ENCODE measurements around the gene ZEB2. TPM values are rescaled to one million over a fixed set of nuclear protein-coding genes. Genes with fewer than 3 reads are reported as not detected.

ZEB2 gene
- total RNA-seq, 1 donor from 2014 or later: 108 TPM

DNA sequence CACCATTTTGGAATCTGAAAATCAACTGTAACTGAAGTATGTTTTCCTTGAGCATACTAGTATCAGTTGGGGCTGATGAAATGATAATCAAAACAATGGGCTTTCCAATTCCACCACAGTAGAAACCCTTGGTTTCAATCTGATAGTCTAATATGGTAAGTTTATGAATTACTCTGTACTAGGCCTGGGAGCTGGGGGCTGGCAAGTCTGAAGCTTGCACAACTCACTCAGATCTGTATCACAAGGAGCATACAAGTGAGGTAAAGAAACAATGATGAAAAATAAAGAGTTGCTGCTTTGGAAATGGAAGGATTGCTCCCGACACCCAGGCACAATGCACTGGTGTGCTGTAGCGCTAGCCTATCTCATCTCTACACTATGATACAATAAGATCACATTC, 19.4 kb downstream of the ZEB2 start:
- Histone ChIP-seq H3K4me1 (ENCODE audit: control insufficient read depth in 3 of 3, insufficient read depth in 3 of 3, low read length in 3 of 3) (peaks cover 11 to 42% (median 35%) of the 10 kb centered on the region in 3 donors), H3K4me3 (ENCODE audit: low read length in 3 of 3) (no peak overlapping the region), H3K27me3 (ENCODE audit: control insufficient read depth in 3 of 3, insufficient read depth in 3 of 3, low read length in 3 of 3) (no peaks in the 10 kb centered on the region), H3K36me3 (ENCODE audit: control insufficient read depth in 3 of 3, insufficient read depth in 3 of 3, low read length in 3 of 3) (no peaks in the 10 kb centered on the region), H3K9me3 (ENCODE audit: control insufficient read depth in 3 of 3, low read length in 3 of 3) (no peaks in the 10 kb centered on the region), H3K27ac (ENCODE audit: low read depth, low read length) (no peak overlapping the region), H3K9ac (ENCODE audit: low read depth in 1 of 3, low read length in 3 of 3) (no peak overlapping the region)

GRCh38 chr2:144498277-144498676, 21.6 kb downstream of the ZEB2 start:
- Histone ChIP-seq H3K9me3 (ENCODE audit: control insufficient read depth in 3 of 3, low read length in 3 of 3) (no peaks in the 10 kb centered on the region), H3K36me3 (ENCODE audit: control insufficient read depth in 3 of 3, insufficient read depth in 3 of 3, low read length in 3 of 3) (no peaks in the 10 kb centered on the region), H3K4me3 (ENCODE audit: low read length in 3 of 3) (no peak overlapping the region), H3K9ac (ENCODE audit: low read depth in 1 of 3, low read length in 3 of 3) (no peak overlapping the region), H3K4me1 (ENCODE audit: control insufficient read depth in 3 of 3, insufficient read depth in 3 of 3, low read length in 3 of 3) (peaks cover 4 to 32% (median 31%) of the 10 kb centered on the region in 3 donors), H3K27me3 (ENCODE audit: control insufficient read depth in 3 of 3, insufficient read depth in 3 of 3, low read length in 3 of 3) (no peaks in the 10 kb centered on the region), H3K27ac (ENCODE audit: low read depth, low read length) (no peak overlapping the region)

DNA sequence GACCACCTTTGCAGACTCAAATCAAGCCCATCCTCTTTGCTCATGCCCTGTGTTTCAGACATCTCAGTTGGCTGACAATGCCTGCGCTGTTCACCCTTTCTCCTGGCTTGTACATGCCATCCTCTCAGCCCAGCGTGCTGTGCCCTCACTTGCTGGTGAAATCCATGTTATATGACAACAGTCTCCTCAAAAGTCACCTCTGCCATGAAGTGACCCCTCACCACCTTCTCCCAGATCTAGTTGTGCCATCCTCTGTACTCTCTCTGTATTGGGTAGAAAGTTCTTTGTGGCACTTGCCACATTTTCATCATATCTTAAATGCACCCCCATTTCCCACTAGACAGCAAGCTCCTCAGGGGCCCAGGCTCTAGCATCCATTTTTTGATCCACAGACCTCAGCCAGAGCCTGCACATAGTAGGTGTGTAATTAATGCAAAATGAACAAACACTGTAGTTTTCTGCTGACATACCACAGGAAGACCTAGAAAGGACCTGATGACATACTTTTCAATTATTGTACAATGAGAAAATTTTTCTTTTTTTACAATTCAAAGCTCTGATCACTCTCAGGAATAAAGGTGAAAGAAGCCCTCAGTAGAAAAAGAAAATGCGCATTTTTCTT, 22.8 kb downstream of the ZEB2 start:
- H3K27ac ChIP-seq (ENCODE audit: low read depth, low read length): no peak overlapping the region
- H3K4me3 ChIP-seq (ENCODE audit: low read length in 3 of 3): no peak overlapping the region
- H3K27me3 ChIP-seq (ENCODE audit: control insufficient read depth in 3 of 3, insufficient read depth in 3 of 3, low read length in 3 of 3): no peaks in the 10 kb centered on the region
- H3K4me1 ChIP-seq (ENCODE audit: control insufficient read depth in 3 of 3, insufficient read depth in 3 of 3, low read length in 3 of 3): peaks cover 6 to 26% (median 25%) of the 10 kb centered on the region in 3 donors
- H3K36me3 ChIP-seq (ENCODE audit: control insufficient read depth in 3 of 3, insufficient read depth in 3 of 3, low read length in 3 of 3): no peaks in the 10 kb centered on the region
- no peak overlapping the region for H3K9ac ChIP-seq (ENCODE audit: low read depth in 1 of 3, low read length in 3 of 3)
- no peaks in the 10 kb centered on the region for H3K9me3 ChIP-seq (ENCODE audit: control insufficient read depth in 3 of 3, low read length in 3 of 3)

GRCh38 chr2:144496092-144496976, 23.6 kb downstream of the ZEB2 start:
- Histone ChIP-seq H3K27ac (ENCODE audit: low read depth, low read length) (no peak overlapping the region), H3K4me1 (ENCODE audit: control insufficient read depth in 3 of 3, insufficient read depth in 3 of 3, low read length in 3 of 3) (peaks cover 6 to 22% (median 22%) of the 10 kb centered on the region in 3 donors), H3K9me3 (ENCODE audit: control insufficient read depth in 3 of 3, low read length in 3 of 3) (no peaks in the 10 kb centered on the region), H3K27me3 (ENCODE audit: control insufficient read depth in 3 of 3, insufficient read depth in 3 of 3, low read length in 3 of 3) (no peaks in the 10 kb centered on the region), H3K9ac (ENCODE audit: low read depth in 1 of 3, low read length in 3 of 3) (no peak overlapping the region), H3K4me3 (ENCODE audit: low read length in 3 of 3) (no peak overlapping the region), H3K36me3 (ENCODE audit: control insufficient read depth in 3 of 3, insufficient read depth in 3 of 3, low read length in 3 of 3) (no peaks in the 10 kb centered on the region)

GRCh38 chr2:144495227-144496091, 24.5 kb downstream of the ZEB2 start:
- no peak overlapping the region for H3K27ac ChIP-seq (ENCODE audit: low read depth, low read length)

GRCh38 chr2:144493027-144493809, 26.7 kb downstream of the ZEB2 start:
- Histone ChIP-seq H3K9me3 (ENCODE audit: control insufficient read depth in 3 of 3, low read length in 3 of 3) (no peaks in the 10 kb centered on the region), H3K9ac (ENCODE audit: low read depth in 1 of 3, low read length in 3 of 3) (no peak overlapping the region), H3K4me1 (ENCODE audit: control insufficient read depth in 3 of 3, insufficient read depth in 3 of 3, low read length in 3 of 3) (peaks cover 6 to 22% (median 22%) of the 10 kb centered on the region in 3 donors), H3K27me3 (ENCODE audit: control insufficient read depth in 3 of 3, insufficient read depth in 3 of 3, low read length in 3 of 3) (no peaks in the 10 kb centered on the region), H3K4me3 (ENCODE audit: low read length in 3 of 3) (no peak overlapping the region), H3K36me3 (ENCODE audit: control insufficient read depth in 3 of 3, insufficient read depth in 3 of 3, low read length in 3 of 3) (peaks cover 0 to 3% (median 0%) of the 10 kb centered on the region in 3 donors), H3K27ac (ENCODE audit: low read depth, low read length) (no peak overlapping the region)

More at GRCh38 chr2:144495227-144496091, 24.5 kb downstream of the ZEB2 start:
- Histone ChIP-seq H3K4me3 (ENCODE audit: low read length in 3 of 3) (no peak overlapping the region), H3K36me3 (ENCODE audit: control insufficient read depth in 3 of 3, insufficient read depth in 3 of 3, low read length in 3 of 3) (peaks cover 0 to 3% (median 0%) of the 10 kb centered on the region in 3 donors), H3K9me3 (ENCODE audit: control insufficient read depth in 3 of 3, low read length in 3 of 3) (no peaks in the 10 kb centered on the region), H3K9ac (ENCODE audit: low read depth in 1 of 3, low read length in 3 of 3) (no peak overlapping the region), H3K27me3 (ENCODE audit: control insufficient read depth in 3 of 3, insufficient read depth in 3 of 3, low read length in 3 of 3) (no peaks in the 10 kb centered on the region), H3K4me1 (ENCODE audit: control insufficient read depth in 3 of 3, insufficient read depth in 3 of 3, low read length in 3 of 3) (peaks cover 6 to 22% (median 22%) of the 10 kb centered on the region in 3 donors)

GRCh38 chr2:144490857-144491256, 29.1 kb downstream of the ZEB2 start:
- no peak overlapping the region for H3K27ac ChIP-seq (ENCODE audit: low read depth, low read length)
- H3K9ac ChIP-seq (ENCODE audit: low read depth in 1 of 3, low read length in 3 of 3): no peak overlapping the region
- peaks cover 6 to 14% (median 7%) of the 10 kb centered on the region in 3 donors for H3K4me1 ChIP-seq (ENCODE audit: control insufficient read depth in 3 of 3, insufficient read depth in 3 of 3, low read length in 3 of 3)
- peaks cover 0 to 3% (median 0%) of the 10 kb centered on the region in 3 donors for H3K36me3 ChIP-seq (ENCODE audit: control insufficient read depth in 3 of 3, insufficient read depth in 3 of 3, low read length in 3 of 3)
- no peaks in the 10 kb centered on the region for H3K27me3 ChIP-seq (ENCODE audit: control insufficient read depth in 3 of 3, insufficient read depth in 3 of 3, low read length in 3 of 3)
- no peaks in the 10 kb centered on the region for H3K9me3 ChIP-seq (ENCODE audit: control insufficient read depth in 3 of 3, low read length in 3 of 3)
- H3K4me3 ChIP-seq (ENCODE audit: low read length in 3 of 3): no peak overlapping the region

DNA sequence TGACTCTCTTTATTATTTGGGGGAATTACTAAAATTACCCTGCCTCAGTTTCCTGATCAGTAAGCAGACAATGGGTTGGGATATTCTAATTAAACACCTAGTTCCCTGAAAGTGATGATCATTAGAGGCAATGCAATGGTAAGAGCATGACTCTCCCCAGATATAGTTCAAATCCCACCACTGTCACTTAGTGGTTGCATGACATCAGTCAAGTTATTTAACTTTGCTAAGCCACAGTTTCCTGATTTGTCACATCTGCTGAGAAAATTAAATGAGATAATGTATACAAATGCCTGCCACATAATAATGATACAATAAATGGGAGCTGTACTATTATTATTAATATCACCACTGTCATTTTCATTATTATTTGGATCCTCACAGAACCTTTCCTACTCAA, 29.9 kb downstream of the ZEB2 start:
- Histone ChIP-seq H3K4me3 (ENCODE audit: low read length in 3 of 3) (no peak overlapping the region), H3K36me3 (ENCODE audit: control insufficient read depth in 3 of 3, insufficient read depth in 3 of 3, low read length in 3 of 3) (peaks cover 0 to 3% (median 0%) of the 10 kb centered on the region in 3 donors), H3K9me3 (ENCODE audit: control insufficient read depth in 3 of 3, low read length in 3 of 3) (no peaks in the 10 kb centered on the region), H3K9ac (ENCODE audit: low read depth in 1 of 3, low read length in 3 of 3) (no peak overlapping the region), H3K4me1 (ENCODE audit: control insufficient read depth in 3 of 3, insufficient read depth in 3 of 3, low read length in 3 of 3) (peaks cover 0 to 7% (median 2%) of the 10 kb centered on the region in 3 donors), H3K27ac (ENCODE audit: low read depth, low read length) (no peak overlapping the region), H3K27me3 (ENCODE audit: control insufficient read depth in 3 of 3, insufficient read depth in 3 of 3, low read length in 3 of 3) (no peaks in the 10 kb centered on the region)

DNA sequence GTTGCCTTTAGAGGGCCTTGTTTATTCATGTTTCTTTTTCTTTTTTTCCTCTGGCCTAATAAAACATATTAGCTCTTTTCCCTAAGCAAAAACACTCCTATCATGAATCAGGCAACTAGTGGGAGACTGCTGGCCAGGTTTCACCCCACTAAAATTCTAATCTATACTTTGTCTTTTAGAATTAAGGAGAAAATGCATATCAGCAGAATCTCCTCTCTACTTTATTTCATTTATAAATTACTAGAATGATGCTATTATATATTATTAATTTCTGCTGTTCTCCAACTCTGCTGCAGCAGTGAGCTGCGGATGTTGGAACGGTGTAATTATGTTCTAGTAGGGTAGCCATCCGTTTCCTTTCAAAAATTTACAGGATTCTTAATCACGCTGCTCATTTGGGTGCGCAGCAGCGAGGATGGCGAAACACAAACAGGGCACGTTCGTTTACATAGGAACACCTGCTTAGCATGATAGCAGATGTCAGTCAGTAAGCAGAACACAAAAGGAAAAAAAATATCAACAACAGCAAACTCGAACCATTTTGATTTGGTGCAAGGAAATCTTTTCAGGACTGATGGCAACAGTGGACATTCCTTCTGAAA, 30.5 kb downstream of the ZEB2 start:
- Histone ChIP-seq H3K9ac (ENCODE audit: low read depth in 1 of 3, low read length in 3 of 3) (no peak overlapping the region), H3K36me3 (ENCODE audit: control insufficient read depth in 3 of 3, insufficient read depth in 3 of 3, low read length in 3 of 3) (peaks cover 0 to 3% (median 0%) of the 10 kb centered on the region in 3 donors), H3K27ac (ENCODE audit: low read depth, low read length) (no peak overlapping the region), H3K4me1 (ENCODE audit: control insufficient read depth in 3 of 3, insufficient read depth in 3 of 3, low read length in 3 of 3) (peaks cover 2 to 7% (median 6%) of the 10 kb centered on the region in 3 donors), H3K27me3 (ENCODE audit: control insufficient read depth in 3 of 3, insufficient read depth in 3 of 3, low read length in 3 of 3) (no peaks in the 10 kb centered on the region), H3K9me3 (ENCODE audit: control insufficient read depth in 3 of 3, low read length in 3 of 3) (no peaks in the 10 kb centered on the region), H3K4me3 (ENCODE audit: low read length in 3 of 3) (no peak overlapping the region)
